ENCODE measurements around the gene ZIC5.

- TF ChIP-seq REST (IDR thresholded peaks at IDR 0.05; ENCODE audit: insufficient read depth in 1 of 2, low read depth in 2 of 2, low read length in 1 of 2) (no peak), CTCF (IDR thresholded peaks at IDR 0.05) (no peak), POLR2AphosphoS5 (IDR thresholded peaks at IDR 0.05; ENCODE audit: low read depth, low read length) (no peak)
Measured at GRCh38 chr13:99959540-99960230, 11.9 kb downstream of the ZIC5 start.
